Stimulated activated CD8-positive, alpha-beta memory T cell treated with anti-CD3 and anti-CD28 coated beads, Interleukin-12 subunit alpha, Interleukin-12 subunit beta, amount 100 ng/mL, for 24 hours (primary cell): ENCODE data around the gene KCNJ4.
"Not testable (repeated sequence)": the region's sequence is repeated elsewhere in the genome, so short reads cannot be mapped to it uniquely, and the experiment has no call there.

Source experiments
- DNase-seq: peaks from one replicate; pipeline ENCODE4 v3.0.0-alpha.2; 2020; ENCODE audit errors: extremely low read depth

Gene KCNJ4

GRCh38 chr22:38412435-38413084 is 42.4 kb downstream of the KCNJ4 start:
- DNase-seq, result no peak

GRCh38 chr22:38411016-38411415 is 44.0 kb downstream of the KCNJ4 start:
- DNase-seq, result no peak

- DNase-seq, result not testable (repeated sequence)
Measured at GRCh38 chr22:38409916-38410315, 45.1 kb downstream of the KCNJ4 start.

- DNase-seq, result no peak
Measured at GRCh38 chr22:38406617-38407016, 48.4 kb downstream of the KCNJ4 start.

- DNase-seq, result no peak
Measured at GRCh38 chr22:38404419-38404818, 50.6 kb downstream of the KCNJ4 start.

- DNase-seq, result no peak
Measured at GRCh38 chr22:38403812-38404211, 51.2 kb downstream of the KCNJ4 start.

GRCh38 chr22:38402204-38402603 is 52.8 kb downstream of the KCNJ4 start:
- no peak for DNase-seq

GRCh38 chr22:38401336-38402084 is 53.5 kb downstream of the KCNJ4 start:
- no peak for DNase-seq

- not testable (repeated sequence) for DNase-seq
Measured at GRCh38 chr22:38400256-38400655, 54.7 kb downstream of the KCNJ4 start.

GRCh38 chr22:38398609-38399461 is 56.2 kb downstream of the KCNJ4 start:
- DNase-seq, result peak; percentile 52

- not testable (repeated sequence) for DNase-seq
Measured at GRCh38 chr22:38398181-38398608, 56.8 kb downstream of the KCNJ4 start.

- no peak for DNase-seq
Measured at GRCh38 chr22:38397189-38398085, 57.6 kb downstream of the KCNJ4 start.

- DNase-seq, result not testable (repeated sequence)
Measured at GRCh38 chr22:38396440-38397069, 58.4 kb downstream of the KCNJ4 start.

- DNase-seq, result not testable (repeated sequence)
Measured at GRCh38 chr22:38395944-38396343, 59.1 kb downstream of the KCNJ4 start.

GRCh38 chr22:38394929-38395624 is 59.9 kb downstream of the KCNJ4 start:
- DNase-seq, result not testable (repeated sequence)

- not testable (repeated sequence) for DNase-seq
Measured at GRCh38 chr22:38389428-38389818, 65.6 kb downstream of the KCNJ4 start.

- DNase-seq, result not testable (repeated sequence)
Measured at GRCh38 chr22:38388506-38389427, 66.2 kb downstream of the KCNJ4 start.

GRCh38 chr22:38386918-38387317 is 68.1 kb downstream of the KCNJ4 start:
- DNase-seq, result not testable (repeated sequence)

- DNase-seq, result no peak
Measured at GRCh38 chr22:38383417-38383816, 71.6 kb downstream of the KCNJ4 start.
